Fibroblast of villous mesenchyme (primary cell): Measurements from ENCODE around the gene PLPP4. TPM values are rescaled to one million over a fixed set of nuclear protein-coding genes. Genes with fewer than 3 reads are reported as not detected.

Source experiments
- DNase-seq: peaks from one replicate; pipeline ENCODE4 v3.0.0-alpha.2; 2010; ENCODE audit warnings: low read depth
- H3K4me3 ChIP-seq: 2 replicates; pipeline ENCODE4 v1.5.1; 2011; ENCODE audit warnings: low read depth, mild to moderate bottlenecking, low read length
- total RNA-seq: library from RNA; depleted of rRNA; stranded (reverse); fragments of >200 nt; gene quantifications from 2 replicates; pipeline ENCODE4 v1.2.3, GENCODE V29; 2012
- TF ChIP-seq, protein P1 (sequence below): IDR thresholded peaks from 2 replicates; pipeline ENCODE4 v1.5.1; 2012; ENCODE audit warnings: low read depth, mild to moderate bottlenecking, low read length; ENCODE audit not compliant: insufficient read depth

PLPP4 gene
- 0.86 and 4.2 TPM in 2 replicates for total RNA-seq

DNA sequence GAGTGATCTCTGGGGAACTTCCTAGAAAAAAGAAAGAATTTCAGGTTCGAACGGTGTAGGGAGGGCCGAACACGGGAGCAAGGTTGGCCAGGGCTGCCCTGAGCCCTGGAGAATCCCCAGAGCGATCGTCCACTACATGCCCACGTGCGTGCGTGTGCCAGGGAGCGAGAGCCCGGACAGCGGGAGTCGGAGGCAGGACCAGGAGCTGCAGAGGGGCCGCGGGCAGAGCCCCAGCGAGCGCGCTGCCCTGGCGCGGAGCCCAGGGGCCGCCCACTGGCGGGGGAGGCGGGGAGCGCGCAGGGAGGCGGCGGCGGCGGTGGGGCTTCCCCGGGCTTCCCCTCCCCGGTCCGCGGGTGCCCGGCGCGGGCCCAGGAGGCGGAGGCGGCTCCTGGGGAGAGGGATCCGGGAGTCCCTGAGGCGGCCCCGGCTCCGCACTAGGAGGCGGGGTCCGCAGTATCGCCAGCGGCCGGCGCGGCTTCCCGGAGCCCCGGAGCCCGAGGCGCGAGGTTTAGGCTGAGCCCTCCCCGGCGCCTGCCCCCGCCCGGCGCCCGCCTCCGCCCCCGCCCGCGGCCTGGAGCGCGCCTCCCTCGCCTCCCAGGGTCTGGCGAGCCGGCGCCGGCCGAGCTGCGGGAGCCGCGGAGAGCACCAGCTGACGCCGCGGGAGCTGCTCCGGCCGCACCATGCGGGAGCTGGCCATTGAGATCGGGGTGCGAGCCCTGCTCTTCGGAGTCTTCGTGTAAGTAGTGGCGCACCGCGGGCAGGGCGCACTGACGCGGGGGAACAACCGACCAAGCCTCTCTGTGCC lies at the start of gene PLPP4:
Gene PLPP4 (plus strand): TSS at position 602 of the 805 bp plus-strand sequence. CDS start 79 bp downstream, at position 681.
- TF ChIP-seq, protein P1, sequence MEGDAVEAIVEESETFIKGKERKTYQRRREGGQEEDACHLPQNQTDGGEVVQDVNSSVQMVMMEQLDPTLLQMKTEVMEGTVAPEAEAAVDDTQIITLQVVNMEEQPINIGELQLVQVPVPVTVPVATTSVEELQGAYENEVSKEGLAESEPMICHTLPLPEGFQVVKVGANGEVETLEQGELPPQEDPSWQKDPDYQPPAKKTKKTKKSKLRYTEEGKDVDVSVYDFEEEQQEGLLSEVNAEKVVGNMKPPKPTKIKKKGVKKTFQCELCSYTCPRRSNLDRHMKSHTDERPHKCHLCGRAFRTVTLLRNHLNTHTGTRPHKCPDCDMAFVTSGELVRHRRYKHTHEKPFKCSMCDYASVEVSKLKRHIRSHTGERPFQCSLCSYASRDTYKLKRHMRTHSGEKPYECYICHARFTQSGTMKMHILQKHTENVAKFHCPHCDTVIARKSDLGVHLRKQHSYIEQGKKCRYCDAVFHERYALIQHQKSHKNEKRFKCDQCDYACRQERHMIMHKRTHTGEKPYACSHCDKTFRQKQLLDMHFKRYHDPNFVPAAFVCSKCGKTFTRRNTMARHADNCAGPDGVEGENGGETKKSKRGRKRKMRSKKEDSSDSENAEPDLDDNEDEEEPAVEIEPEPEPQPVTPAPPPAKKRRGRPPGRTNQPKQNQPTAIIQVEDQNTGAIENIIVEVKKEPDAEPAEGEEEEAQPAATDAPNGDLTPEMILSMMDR = no peak
- H3K4me3 ChIP-seq = peak within 1 kb of the TSS; percentile 58
- peak; percentile 27 for DNase-seq

DNA sequence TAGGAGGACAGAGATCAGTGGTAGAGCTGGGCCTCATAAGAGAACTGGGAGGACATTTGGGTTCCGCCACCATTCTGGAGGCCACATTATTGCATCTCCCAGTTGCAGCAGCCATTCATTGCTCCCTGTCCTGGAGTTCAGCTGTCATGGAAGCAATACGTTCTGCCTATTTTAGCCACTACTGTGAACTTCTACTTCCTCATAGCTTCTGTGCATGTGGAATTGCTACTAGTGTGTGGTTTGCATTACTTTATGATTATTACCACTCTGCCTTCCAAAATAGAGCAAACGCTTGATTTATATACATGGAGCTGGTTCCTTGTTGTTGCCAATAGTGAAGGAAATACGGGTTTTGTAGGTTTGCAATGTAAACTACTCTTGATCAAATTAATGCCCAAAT lies 47.2 kb upstream of the PLPP4 start:
- TF ChIP-seq, protein P1 = no peak
- no peak overlapping the region for H3K4me3 ChIP-seq
- no peak for DNase-seq

DNA sequence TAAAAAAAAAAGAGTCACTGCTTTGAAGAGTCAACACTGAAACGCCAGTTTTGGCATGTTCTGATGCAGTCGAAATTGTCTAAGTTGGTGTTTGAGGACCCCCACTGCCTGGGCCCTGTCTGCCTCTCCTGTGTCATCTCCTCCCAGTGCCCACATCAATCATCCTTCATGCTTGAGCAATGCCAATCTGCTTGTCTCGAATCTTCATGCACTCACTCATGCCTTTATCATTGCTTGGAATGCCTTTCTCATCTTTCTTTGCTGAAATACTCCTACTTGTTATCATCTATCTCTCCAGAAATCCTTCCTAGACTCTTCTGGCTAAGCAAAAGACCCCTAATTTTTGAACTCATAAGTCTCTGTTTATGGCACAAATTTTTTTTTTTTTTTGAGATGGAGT lies 42.1 kb upstream of the PLPP4 start:
- H3K4me3 ChIP-seq = no peak overlapping the region
- DNase-seq = no peak
- TF ChIP-seq, protein P1 = no peak

DNA sequence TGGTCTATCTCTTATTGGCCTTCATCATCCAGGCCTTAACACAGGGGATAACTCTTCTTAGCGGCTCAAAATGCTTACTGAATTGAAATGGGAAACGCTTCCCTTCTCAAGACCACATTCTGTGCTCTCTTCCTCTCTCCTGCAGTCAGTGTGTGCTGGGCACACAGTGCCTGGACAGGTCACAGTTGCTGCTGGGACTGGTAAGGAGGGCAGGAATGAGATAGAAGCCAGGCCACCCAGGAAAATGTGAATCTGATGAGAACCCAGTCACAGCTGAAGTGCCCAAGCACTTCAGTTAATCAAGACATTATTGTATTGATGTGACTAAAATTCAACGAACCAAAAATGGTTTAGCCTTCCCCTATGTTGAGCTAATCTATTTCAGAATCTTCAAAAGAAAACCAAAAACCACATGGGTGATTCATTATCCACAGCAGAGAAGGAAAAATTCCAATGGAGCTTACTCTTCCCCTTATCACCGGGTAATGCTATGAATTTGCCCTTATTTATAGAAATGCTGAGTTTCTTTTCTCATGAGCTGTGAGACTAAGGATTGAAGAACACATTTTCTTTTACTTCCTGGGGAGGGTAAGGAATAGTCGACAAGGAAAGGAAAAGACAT lies 41.2 kb upstream of the PLPP4 start:
- DNase-seq = peak; percentile 71
- no peak overlapping the region for H3K4me3 ChIP-seq
- TF ChIP-seq, protein P1 = no peak

DNA sequence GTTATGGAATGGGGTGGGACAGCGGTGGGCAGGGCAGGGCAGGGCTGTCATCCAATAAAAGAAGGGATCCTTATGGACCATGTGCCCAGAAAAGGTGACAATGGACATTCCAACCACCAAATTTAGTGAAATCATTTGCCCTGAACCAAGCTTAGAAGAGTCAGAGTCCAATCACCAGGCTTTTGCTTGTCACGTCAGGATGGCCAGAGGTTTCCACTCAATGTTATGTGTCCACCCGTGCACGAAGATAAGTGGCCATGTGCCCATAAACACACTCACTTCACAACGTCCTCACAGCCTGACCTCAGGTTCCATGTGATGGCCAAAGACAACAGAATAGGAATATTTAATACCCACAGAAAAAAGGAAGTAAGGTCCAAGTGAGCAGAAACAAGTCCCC lies 36.6 kb upstream of the PLPP4 start:
- no peak overlapping the region for H3K4me3 ChIP-seq
- TF ChIP-seq, protein P1 = no peak
- DNase-seq = no peak

DNA sequence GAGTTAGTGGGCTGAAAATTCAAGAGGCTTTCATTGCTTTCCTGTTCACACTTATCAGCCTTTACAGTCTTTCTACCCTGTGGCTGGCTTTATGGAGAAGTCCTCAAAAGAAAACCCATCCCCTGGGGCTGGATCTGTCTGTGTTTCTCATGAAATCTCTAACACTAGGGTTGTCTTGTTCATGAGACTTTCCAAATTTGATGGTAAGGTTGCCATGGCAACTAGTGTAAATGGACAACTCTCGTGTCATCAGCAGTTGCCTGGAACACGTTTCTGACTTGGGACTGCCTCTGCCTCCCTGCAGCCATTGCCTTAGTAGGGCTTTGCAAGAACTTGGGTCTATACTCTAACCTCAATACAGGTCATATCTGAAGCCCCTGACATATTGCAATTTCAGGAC lies 35.8 kb upstream of the PLPP4 start:
- DNase-seq = no peak
- TF ChIP-seq, protein P1 = no peak

More for the DNA sequence above, 35.8 kb upstream of the PLPP4 start:
- no peak overlapping the region for H3K4me3 ChIP-seq
